ENCODE measurements around the gene LRRN4.

DNA sequence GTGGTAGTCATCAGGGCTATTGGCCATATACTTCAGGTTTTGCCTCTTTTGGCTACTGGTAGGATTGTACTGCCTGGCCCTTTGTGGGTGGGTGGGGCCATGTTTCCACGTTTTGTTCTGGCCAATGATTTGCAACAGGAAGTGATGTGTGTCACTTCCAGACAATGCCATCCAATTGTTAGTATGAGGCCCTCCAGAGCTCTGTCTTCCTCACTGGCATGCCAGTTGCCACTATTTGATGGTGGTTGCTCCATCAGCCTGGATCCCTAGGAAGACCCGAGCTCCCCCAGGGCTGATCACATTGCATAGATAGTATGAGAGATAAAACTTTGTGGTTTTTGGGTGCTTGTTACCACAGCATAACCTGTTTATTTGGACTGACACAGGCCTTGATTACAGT lies 7.7 kb upstream of the LRRN4 start:
- TF ChIP-seq, protein P1, sequence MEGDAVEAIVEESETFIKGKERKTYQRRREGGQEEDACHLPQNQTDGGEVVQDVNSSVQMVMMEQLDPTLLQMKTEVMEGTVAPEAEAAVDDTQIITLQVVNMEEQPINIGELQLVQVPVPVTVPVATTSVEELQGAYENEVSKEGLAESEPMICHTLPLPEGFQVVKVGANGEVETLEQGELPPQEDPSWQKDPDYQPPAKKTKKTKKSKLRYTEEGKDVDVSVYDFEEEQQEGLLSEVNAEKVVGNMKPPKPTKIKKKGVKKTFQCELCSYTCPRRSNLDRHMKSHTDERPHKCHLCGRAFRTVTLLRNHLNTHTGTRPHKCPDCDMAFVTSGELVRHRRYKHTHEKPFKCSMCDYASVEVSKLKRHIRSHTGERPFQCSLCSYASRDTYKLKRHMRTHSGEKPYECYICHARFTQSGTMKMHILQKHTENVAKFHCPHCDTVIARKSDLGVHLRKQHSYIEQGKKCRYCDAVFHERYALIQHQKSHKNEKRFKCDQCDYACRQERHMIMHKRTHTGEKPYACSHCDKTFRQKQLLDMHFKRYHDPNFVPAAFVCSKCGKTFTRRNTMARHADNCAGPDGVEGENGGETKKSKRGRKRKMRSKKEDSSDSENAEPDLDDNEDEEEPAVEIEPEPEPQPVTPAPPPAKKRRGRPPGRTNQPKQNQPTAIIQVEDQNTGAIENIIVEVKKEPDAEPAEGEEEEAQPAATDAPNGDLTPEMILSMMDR (IDR thresholded peaks at IDR 0.05): no peak
- no peak for TF ChIP-seq POLR2A (IDR thresholded peaks at IDR 0.05)
- TF ChIP-seq EP300 (IDR thresholded peaks at IDR 0.05): no peak
- TF ChIP-seq POLR2AphosphoS5 (IDR thresholded peaks at IDR 0.05): no peak

All from gastroesophageal sphincter (tissue), 3 donors.